Measurements from ENCODE around the gene ZNF285. TPM values are rescaled to one million over a fixed set of nuclear protein-coding genes. Genes with fewer than 3 reads are reported as not detected.
"Not testable (repeated sequence)": the region's sequence is repeated elsewhere in the genome, so short reads cannot be mapped to it uniquely, and the experiment has no call there.

The ZNF285 gene
- total RNA-seq (2014; rRNA removed; shearing (Covaris generic)), result 1.0 and 2.4 TPM in 2 replicates
- polyA plus RNA-seq (2015; cell fraction: cytosol; rRNA removed), result 0.74 and 1.4 TPM in 2 replicates
- 4.2 and 5.1 TPM in 2 replicates for polyA plus RNA-seq (2015; cell fraction: nucleus; rRNA removed)

DNA sequence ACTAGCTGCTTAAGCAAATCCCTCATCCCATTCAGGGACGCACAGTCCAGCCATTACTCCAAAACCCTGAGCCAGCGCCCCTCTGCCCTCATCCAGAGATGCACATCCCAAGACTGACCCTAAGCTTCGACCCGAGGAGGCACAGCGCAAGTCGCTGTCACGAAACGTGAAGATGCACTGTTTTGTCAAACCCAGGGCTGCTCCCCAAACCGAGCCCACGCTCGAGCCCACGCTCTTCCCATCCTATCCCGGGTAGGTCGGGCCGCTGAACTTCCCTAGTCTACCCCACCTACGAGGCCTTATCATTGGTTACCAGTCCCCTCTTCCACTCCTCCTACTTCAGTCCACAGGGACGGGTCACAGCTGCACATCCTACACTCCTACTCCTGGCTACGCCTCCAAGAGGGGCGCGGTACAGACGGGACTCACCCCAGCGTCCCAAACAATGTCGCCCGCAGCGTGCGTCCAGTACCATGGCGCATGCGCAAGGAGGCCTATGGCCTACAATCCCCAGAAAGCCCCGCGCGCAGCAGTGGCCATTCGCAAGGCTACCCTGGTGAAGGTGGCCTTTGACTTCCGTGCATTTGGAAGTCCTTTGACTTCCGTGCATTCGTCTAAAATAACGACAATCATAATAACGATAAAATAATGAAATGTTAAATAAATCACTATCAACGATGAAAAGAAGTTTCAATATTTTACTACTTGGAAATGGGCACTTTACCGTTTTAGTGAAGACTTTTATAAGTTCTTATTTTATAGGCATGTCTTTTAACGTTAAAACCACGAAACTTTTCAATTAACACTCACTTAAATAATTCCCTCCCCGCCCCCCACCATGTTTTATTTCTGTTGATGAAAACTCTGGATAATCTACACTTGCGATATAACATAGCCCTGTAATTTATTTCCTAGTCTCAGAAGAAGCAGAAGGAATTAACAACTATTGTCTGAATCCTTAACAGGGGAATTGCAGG lies at the start of gene ZNF285:
Gene ZNF285, minus strand, starts transcription at position 470 of the 977 bp plus-strand sequence. CDS start 4,395 bp downstream, outside the sequence.
- DNase-seq (ENCODE audit: low read depth), result peak; percentile 82

GRCh38 chr19:44447916-44448674 lies 46.7 kb upstream of the ZNF285 start, which contains the start of gene ZNF229:
TSS of gene ZNF229 (minus strand) at chr19:44448472. CDS start at chr19:44442847, 5,625 bp downstream.
- DNase-seq (ENCODE audit: low read depth), result peak; percentile 90

GRCh38 chr19:44438441-44438840 lies 37.0 kb upstream of the ZNF285 start:
- no peak for DNase-seq (ENCODE audit: low read depth)

- DNase-seq (ENCODE audit: low read depth), result no peak
Observed at GRCh38 chr19:44435441-44435840, 34.0 kb upstream of the ZNF285 start.

- peak; percentile 36 for DNase-seq (ENCODE audit: low read depth)
Observed at GRCh38 chr19:44430956-44431355, 29.5 kb upstream of the ZNF285 start.

- not testable (repeated sequence) for DNase-seq (ENCODE audit: low read depth)
Observed at GRCh38 chr19:44415553-44415952, 14.1 kb upstream of the ZNF285 start.

DNA sequence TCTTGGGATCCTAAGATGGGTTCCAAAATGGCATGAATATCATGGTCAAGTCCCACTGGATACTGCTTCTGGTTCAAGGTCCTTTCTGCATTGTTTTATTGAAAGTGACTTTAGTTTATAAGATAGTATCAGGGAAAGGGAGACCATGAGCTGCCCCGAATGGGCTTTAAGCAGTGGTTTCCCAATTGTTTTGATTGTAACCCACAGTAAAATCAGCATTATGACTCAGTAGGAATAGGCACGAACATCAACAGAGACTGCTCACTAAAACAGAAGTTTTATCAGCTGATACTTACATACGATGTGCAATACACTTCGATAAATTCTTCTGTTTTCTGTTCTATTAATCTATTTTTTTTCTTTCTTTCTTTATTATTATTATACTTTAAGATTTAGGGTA lies 12.1 kb downstream of the ZNF285 start:
- DNase-seq (ENCODE audit: low read depth), result not testable (repeated sequence)

GRCh38 chr19:44374789-44375188 lies 26.6 kb downstream of the ZNF285 start:
- no peak for DNase-seq (ENCODE audit: low read depth)

GRCh38 chr19:44371815-44372480 lies 29.5 kb downstream of the ZNF285 start:
- DNase-seq (ENCODE audit: low read depth), result no peak

- peak; percentile 50 for DNase-seq (ENCODE audit: low read depth)
Observed at GRCh38 chr19:44367024-44367423, 34.4 kb downstream of the ZNF285 start.

DNA sequence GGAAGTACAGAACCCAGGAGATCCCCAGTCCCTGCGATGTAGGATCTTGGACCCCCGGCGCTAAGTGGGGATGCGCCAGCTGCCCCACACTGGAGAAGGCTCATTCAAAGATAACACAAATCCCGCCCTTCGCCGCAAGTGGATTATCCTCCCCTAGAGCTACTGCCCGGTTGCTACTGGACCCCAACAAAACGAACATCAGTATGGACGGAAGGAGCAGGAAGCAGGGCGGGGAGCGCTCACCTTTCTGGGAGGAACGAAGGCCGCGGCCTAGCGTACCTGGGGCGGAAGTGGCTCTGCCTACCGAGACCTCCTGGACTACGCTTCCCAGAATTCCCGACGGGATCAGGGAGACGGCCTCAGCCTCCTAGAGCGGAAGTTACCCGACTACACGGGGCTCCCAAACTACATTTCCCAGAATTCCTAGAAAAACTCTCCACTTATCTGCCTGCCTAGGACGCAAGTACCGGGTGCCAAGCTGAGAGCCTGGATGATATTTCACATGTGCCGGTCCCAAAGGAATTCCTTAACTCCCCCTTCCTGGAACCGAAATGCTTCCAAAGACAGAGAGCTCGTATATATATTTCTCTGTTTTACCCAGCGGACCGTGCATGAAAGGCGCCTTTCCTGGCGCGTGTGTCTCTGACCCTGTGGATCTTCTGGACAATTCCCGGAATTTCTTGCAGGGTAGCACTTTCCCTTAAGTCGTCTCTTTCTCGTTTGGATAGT lies 44.9 kb downstream of the ZNF285 start, which contains the start of gene ZNF112:
Gene ZNF112, minus strand, starts transcription at position 298 of the 729 bp plus-strand sequence. CDS start 16,141 bp downstream, outside the sequence.
- peak; percentile 97 for DNase-seq (ENCODE audit: low read depth)

GRCh38 chr19:44346556-44346955 lies 54.9 kb downstream of the ZNF285 start:
- no peak for DNase-seq (ENCODE audit: low read depth)

- DNase-seq (ENCODE audit: low read depth), result no peak
Observed at GRCh38 chr19:44345959-44346358, 55.4 kb downstream of the ZNF285 start.

GRCh38 chr19:44344255-44344654 lies 57.2 kb downstream of the ZNF285 start:
- DNase-seq (ENCODE audit: low read depth), result no peak

GRCh38 chr19:44341794-44342193 lies 59.6 kb downstream of the ZNF285 start:
- DNase-seq (ENCODE audit: low read depth), result no peak

DNA sequence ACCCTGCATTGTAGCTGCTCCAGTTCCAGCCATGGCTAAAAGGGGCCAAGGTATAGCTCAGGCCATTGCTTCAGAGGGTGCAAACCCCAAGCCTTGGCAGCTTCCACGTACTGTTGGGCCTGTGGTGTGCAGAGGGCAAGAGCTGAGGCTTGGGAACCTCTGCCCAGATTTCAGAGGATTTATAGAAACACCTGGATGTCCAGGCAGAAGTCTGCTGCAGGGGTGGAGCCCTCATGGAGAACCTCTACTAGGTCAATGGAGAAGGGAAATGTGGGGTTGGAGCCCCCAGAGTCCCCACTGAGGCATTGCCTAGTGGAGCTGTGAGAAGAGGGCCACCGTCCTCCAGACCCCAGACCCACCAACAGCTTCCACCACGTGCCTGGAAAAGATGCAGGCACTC lies 66.8 kb downstream of the ZNF285 start:
- not testable (repeated sequence) for DNase-seq (ENCODE audit: low read depth)
